Activated CD4-positive, alpha-beta T cell treated with anti-CD3 and anti-CD28 coated beads, Interleukin-2, amount 10 ng/mL, durations not matched to agents 7 days and 5 days (primary cell): ENCODE results near the gene USP54. TPM values are rescaled to one million over a fixed set of nuclear protein-coding genes. Genes with fewer than 3 reads are reported as not detected.

ENCODE experiments used
- CTCF ChIA-PET: fragments of 350-600 bp; sonication (Branson Sonifier 250); formaldehyde crosslinking; loops from one replicate; lab custom pipeline; 2021; ENCODE audit warnings: antibody characterized with exemption; lab: Charles Lee
- POLR2A ChIA-PET: fragments of 350-600 bp; sonication (Branson Sonifier 250); formaldehyde crosslinking; loops from one replicate; lab custom pipeline; 2021; ENCODE audit warnings: antibody characterized with exemption; lab: Charles Lee
- DNase-seq: peaks from one replicate; pipeline ENCODE4 v3.0.0-alpha.2; 2020
- H3K27ac Mint-ChIP-seq: one replicate; pipeline ENCODE4 v1.8.0; 2021; ENCODE audit warnings: mild to moderate bottlenecking, moderate library complexity, mixed read lengths
- H3K27me3 Mint-ChIP-seq: one replicate; pipeline ENCODE4 v1.8.0; 2021; ENCODE audit warnings: mixed read lengths
- H3K36me3 Mint-ChIP-seq: one replicate; pipeline ENCODE4 v1.8.0; 2021; ENCODE audit warnings: low read depth, mixed read lengths
- H3K4me1 Mint-ChIP-seq: one replicate; pipeline ENCODE4 v1.8.0; 2021; ENCODE audit warnings: mixed read lengths
- H3K4me3 Mint-ChIP-seq: one replicate; pipeline ENCODE4 v1.8.0; 2021; ENCODE audit warnings: mild to moderate bottlenecking, moderate library complexity, mixed read lengths
- H3K9me3 Mint-ChIP-seq: one replicate; pipeline ENCODE4 v1.8.0; 2021; ENCODE audit warnings: mixed read lengths
- total RNA-seq, 2 experiments: library from RNA; stranded (reverse); gene quantifications; one replicate each; pipeline ENCODE4 v1.2.3, GENCODE V29; 2021

The USP54 gene
- total RNA-seq, 2 experiments from 2014 or later: 2.6 to 2.7 TPM

DNA sequence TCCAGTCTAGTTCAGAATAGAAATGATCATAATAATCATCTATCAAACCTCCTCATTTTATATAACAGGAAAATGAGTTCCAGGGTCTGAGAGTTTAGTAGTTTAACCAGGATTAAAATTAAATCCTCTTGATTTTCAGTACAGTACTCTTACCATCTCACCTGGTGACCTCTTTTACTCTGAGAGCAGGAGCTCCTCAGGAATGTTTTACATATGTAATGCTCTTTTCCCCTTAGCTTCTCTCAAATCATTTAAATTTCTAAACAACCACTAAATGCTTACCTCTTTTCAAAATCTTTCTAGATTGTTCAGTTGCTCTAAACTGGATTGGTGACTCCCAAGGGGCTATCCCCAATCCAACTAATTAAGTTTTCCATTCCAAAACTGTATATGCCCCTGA, 85.1 kb downstream of the USP54 start:
- CTCF ChIA-PET: interaction anchor here (1.5 kb wide), 1 partner anchor 11 kb away, joined by 6 read pairs; no protein-coding TSS in a partner anchor
- no peak for DNase-seq
- no peak overlapping the region for H3K27ac Mint-ChIP-seq
- H3K36me3 Mint-ChIP-seq: peaks cover 20% of the 10 kb centered on the region
- H3K4me1 Mint-ChIP-seq: peaks cover 13% of the 10 kb centered on the region
- POLR2A ChIA-PET: no interaction called here
- no peaks in the 10 kb centered on the region for H3K27me3 Mint-ChIP-seq
- H3K9me3 Mint-ChIP-seq: no peaks in the 10 kb centered on the region
- no peak overlapping the region for H3K4me3 Mint-ChIP-seq

DNA sequence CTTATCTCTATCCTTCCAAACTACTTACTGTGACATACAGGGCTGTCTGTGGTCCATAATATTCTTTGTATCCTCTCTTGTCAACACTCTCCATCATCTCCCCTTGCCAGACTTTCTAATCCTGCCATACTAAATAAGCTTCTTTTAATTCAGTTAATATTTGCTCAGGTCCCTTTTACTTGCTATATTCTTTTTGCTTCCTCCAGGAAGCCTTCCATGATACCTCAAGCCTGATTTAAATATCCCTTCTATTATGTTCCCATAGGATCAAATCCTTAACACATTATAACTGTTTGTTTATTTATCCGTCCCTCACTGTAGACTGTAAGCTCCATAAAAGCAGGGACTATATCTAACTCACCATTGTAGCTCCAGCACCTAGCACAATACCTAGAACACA, 88.1 kb downstream of the USP54 start:
- Mint-ChIP-seq H3K27ac (no peak overlapping the region), H3K4me1 (peaks cover 17% of the 10 kb centered on the region), H3K4me3 (no peak overlapping the region), H3K36me3 (peaks cover 22% of the 10 kb centered on the region), H3K9me3 (no peaks in the 10 kb centered on the region), H3K27me3 (no peaks in the 10 kb centered on the region)
- DNase-seq: no peak
- POLR2A ChIA-PET: no interaction called here
- CTCF ChIA-PET: interaction anchor here (1.3 to 1.5 kb wide), 2 partner anchors 17 to 140 kb away, joined by 3 read pairs; no protein-coding TSS in a partner anchor

DNA sequence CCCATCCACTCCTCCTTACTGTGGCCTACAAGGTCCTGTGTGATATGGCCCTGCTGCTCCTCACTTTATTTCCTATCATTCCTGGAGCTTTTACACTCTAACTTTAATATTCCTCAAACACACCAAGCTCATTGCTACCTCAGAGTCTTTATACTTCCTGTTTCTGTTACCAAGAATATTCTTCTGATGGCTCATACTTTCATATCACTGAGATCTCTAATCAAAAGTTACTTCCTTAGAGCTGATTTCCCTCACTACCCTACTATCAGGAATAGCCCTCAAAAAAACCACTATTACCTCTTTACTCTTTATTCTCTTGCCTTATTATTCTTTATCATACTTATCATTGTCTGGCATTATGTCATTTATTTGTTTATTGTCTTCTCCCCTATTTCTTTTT, 89.5 kb downstream of the USP54 start:
- H3K4me1 Mint-ChIP-seq: peaks cover 29% of the 10 kb centered on the region
- H3K36me3 Mint-ChIP-seq: peaks cover 26% of the 10 kb centered on the region
- no peak overlapping the region for H3K4me3 Mint-ChIP-seq
- no peaks in the 10 kb centered on the region for H3K9me3 Mint-ChIP-seq
- POLR2A ChIA-PET: no interaction called here
- CTCF ChIA-PET: interaction anchor here (1.5 kb wide), 1 partner anchor 18 kb away, joined by 3 read pairs; no protein-coding TSS in a partner anchor
- H3K27me3 Mint-ChIP-seq: no peaks in the 10 kb centered on the region
- H3K27ac Mint-ChIP-seq: peak overlapping the region; percentile 70
- DNase-seq: no peak

DNA sequence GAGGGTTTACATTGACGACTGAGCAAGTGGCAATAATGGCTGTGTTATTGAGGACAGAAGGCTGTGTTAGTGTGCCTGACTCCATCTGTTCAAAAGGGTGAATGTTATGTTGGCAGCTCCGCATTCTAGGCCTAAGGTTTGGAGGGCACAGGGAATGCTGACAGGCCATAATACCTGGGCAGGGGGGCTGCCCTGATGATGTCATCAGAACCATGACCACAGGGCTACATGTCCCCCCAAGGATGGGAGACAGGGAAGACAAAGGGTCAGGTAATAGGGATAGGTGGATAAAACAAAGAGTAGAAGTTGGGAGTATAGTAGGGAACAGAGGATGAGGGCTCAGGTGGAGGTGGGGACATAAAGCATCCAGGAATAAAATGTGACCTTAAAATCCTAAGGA, 93.5 kb downstream of the USP54 start:
- no peak overlapping the region for H3K4me3 Mint-ChIP-seq
- H3K36me3 Mint-ChIP-seq: peaks cover 40% of the 10 kb centered on the region
- peaks cover 57% of the 10 kb centered on the region for H3K4me1 Mint-ChIP-seq
- ChIA-PET CTCF (interaction anchor here (0.8 kb wide), 1 partner anchor 151 kb away, joined by 3 read pairs; no protein-coding TSS in a partner anchor), POLR2A (no interaction called here)
- no peak for DNase-seq
- no peak overlapping the region for H3K27ac Mint-ChIP-seq
- H3K27me3 Mint-ChIP-seq: no peaks in the 10 kb centered on the region
- H3K9me3 Mint-ChIP-seq: no peaks in the 10 kb centered on the region

DNA sequence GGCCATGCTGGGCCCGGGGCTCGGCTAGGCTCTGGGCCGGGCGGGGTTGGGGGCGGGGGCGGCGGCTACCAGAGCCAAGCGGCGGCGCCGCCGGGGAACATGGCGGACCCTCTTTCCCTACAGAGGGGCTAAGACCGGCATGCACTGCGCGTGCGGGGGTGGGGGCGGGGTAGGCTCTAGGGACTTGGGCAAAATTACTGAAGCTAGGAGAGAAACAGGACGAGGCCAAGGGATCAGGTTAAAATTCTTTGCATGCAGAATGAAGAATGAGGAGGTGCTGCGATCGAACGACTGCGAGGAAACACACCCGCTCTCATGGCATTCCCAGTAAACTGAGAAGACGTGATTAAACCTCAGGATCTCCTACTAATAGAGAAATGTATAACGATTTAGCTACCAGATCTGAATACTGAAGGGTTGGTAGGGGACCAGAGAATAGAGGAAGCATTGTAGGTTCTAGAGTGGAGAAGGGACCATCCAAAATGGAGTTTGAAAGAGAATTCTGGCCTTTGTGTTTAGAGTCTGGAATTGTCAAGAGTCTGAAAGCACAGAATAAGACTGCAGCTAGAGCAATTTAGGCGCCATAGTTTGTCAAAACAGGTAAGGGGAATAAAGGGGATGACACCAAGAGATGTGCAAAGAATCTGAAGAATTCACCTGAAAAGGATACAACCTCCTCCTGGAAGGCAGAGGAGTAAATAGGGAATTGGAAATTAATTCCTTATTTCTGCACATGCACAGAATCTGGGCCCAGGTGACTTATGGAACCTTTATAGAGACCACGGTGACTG, 95.1 kb downstream of the USP54 start, which contains the start of gene PPP3CB:
TSS of gene PPP3CB (minus strand) at position 141 of the 791 bp plus-strand sequence. CDS start at position 6, 135 bp downstream.
- H3K4me3 Mint-ChIP-seq: peak within 1 kb of the TSS; percentile 97
- H3K27me3 Mint-ChIP-seq: no peaks in the 10 kb centered on the region
- peaks cover 36% of the 10 kb centered on the region for H3K36me3 Mint-ChIP-seq
- peaks cover 53% of the 10 kb centered on the region for H3K4me1 Mint-ChIP-seq
- H3K27ac Mint-ChIP-seq: peak within 1 kb of the TSS; percentile 99
- DNase-seq: peak; percentile 91
- no peaks in the 10 kb centered on the region for H3K9me3 Mint-ChIP-seq
- POLR2A ChIA-PET: no interaction called here
- CTCF ChIA-PET: interaction anchor here (0.6 to 1.5 kb wide), 2 partner anchors 17 to 18 kb away, joined by 3 to 4 read pairs; no protein-coding TSS in a partner anchor

DNA sequence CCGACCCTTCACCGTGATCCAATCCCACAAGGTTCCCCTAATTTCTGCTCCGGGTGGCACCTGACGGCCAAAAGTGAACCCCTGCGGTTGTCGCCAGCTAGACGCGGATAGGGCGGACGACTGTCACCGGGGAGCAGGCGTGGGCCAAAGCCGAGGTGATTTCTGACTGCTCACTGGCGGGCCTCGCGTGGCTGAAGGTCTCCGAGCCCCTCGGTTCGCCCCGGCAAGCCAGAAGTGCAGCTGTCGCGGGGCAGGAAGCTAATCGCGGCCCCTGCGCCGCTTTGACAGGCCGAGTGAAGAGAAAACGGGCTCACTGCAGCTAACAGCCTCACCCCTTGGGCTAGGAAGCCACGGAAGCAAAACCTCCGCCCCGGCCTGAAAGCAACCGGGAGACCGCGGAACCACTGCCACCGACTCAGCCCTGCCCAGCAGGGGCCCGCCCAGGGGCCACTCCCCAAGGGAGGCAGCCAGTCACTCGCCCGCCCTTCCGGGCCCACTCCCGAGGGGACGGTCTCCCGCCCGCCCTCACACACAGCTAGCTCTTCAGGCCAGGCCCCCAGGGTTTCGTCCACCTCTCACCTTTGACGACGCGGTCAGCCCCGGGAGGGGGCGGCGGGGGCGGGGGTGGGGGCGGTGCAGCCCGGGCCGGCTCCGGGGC, 95.8 kb downstream of the USP54 start:
- Mint-ChIP-seq H3K27ac (peak overlapping the region; percentile 99), H3K4me1 (peaks cover 46% of the 10 kb centered on the region), H3K4me3 (peak overlapping the region; percentile 97), H3K27me3 (no peaks in the 10 kb centered on the region), H3K9me3 (no peaks in the 10 kb centered on the region), H3K36me3 (peaks cover 36% of the 10 kb centered on the region)
- ChIA-PET CTCF (interaction anchor here (1.2 to 1.5 kb wide), 2 partner anchors 13 to 18 kb away, joined by 3 to 4 read pairs; no protein-coding TSS in a partner anchor), POLR2A (interaction anchor here (0.6 to 1.0 kb wide), 2 partner anchors 82 to 239 kb away, joined by 3 read pairs; no protein-coding TSS in a partner anchor)
- peak; percentile 94 for DNase-seq

DNA sequence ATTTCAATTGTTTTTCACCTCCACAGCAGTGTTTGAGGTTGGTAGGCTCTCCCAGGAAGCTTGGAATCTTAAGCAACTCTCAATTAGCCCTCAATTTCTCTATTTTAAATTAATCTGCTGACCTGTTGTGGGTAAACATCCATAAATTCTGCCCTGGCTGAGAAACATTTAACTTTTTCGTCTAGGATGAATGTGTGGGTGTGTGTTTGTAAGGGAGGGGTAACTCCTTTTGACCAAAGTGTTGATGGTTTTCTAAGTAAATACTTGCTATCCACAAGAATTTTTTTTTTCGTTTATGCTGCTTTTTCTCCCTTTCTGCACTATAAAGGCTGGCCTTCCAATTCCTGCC, 96.3 kb downstream of the USP54 start:
- Mint-ChIP-seq H3K27ac (peak overlapping the region; percentile 99), H3K4me1 (peaks cover 48% of the 10 kb centered on the region), H3K27me3 (no peaks in the 10 kb centered on the region), H3K9me3 (no peaks in the 10 kb centered on the region), H3K36me3 (peaks cover 38% of the 10 kb centered on the region), H3K4me3 (peak overlapping the region; percentile 97)
- ChIA-PET POLR2A (interaction anchor here (0.6 to 1.0 kb wide), 2 partner anchors 82 to 239 kb away, joined by 3 read pairs; no protein-coding TSS in a partner anchor), CTCF (interaction anchor here (1.2 to 1.5 kb wide), 2 partner anchors 13 to 17 kb away, joined by 3 to 4 read pairs; no protein-coding TSS in a partner anchor)
- DNase-seq: no peak

DNA sequence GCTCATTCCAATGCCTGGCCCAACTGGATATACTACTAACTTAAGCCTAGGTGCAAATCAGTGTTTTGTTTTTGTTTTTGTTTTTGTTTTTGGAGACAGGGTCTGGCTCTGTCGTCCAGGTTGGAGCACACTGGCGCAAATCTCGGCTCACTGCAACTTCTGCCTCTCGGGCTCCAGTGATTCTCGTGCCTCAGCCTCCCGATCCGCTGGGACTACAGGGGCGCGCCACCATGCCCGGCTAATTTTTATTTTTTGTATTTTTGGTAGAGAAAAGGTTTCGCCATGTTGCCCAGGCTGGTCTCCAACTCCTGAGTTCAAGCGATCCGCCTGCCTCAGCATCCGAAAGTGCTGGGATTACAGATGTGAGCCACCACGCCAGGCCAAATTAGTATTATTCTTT, 96.9 kb downstream of the USP54 start:
- CTCF ChIA-PET: interaction anchor here (1.2 to 1.5 kb wide), 2 partner anchors 14 to 17 kb away, joined by 3 to 4 read pairs; no protein-coding TSS in a partner anchor
- no peaks in the 10 kb centered on the region for H3K27me3 Mint-ChIP-seq
- peaks cover 40% of the 10 kb centered on the region for H3K36me3 Mint-ChIP-seq
- H3K9me3 Mint-ChIP-seq: no peaks in the 10 kb centered on the region
- peaks cover 51% of the 10 kb centered on the region for H3K4me1 Mint-ChIP-seq
- POLR2A ChIA-PET: no interaction called here
- H3K27ac Mint-ChIP-seq: peak overlapping the region; percentile 47
- H3K4me3 Mint-ChIP-seq: peak overlapping the region; percentile 70
- no peak for DNase-seq

DNA sequence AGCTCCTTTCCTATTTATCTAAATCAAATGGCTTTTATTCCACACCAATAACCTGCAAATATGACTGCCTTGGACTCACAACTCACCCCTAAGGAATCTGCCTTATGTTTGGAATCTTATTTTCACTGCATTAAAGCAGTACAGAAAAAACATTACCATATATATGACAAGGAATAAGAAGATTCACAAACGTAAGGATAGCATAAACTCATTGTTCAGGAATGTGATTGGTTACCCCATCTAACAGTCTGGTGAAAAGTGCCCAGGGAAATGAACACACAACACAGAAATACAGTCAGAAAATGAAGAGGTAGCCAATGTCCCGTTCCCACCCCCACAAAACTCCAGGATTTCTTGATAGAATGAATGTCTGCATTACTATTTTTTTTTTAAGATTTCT, 97.4 kb downstream of the USP54 start:
- peak overlapping the region; percentile 70 for H3K4me3 Mint-ChIP-seq
- DNase-seq: no peak
- peak overlapping the region; percentile 47 for H3K27ac Mint-ChIP-seq
- H3K27me3 Mint-ChIP-seq: no peaks in the 10 kb centered on the region
- H3K9me3 Mint-ChIP-seq: no peaks in the 10 kb centered on the region
- peaks cover 44% of the 10 kb centered on the region for H3K36me3 Mint-ChIP-seq
- peaks cover 53% of the 10 kb centered on the region for H3K4me1 Mint-ChIP-seq
- POLR2A ChIA-PET: no interaction called here
- CTCF ChIA-PET: interaction anchor here (0.6 kb wide), 1 partner anchor 55 kb away, joined by 3 read pairs; no protein-coding TSS in a partner anchor

DNA sequence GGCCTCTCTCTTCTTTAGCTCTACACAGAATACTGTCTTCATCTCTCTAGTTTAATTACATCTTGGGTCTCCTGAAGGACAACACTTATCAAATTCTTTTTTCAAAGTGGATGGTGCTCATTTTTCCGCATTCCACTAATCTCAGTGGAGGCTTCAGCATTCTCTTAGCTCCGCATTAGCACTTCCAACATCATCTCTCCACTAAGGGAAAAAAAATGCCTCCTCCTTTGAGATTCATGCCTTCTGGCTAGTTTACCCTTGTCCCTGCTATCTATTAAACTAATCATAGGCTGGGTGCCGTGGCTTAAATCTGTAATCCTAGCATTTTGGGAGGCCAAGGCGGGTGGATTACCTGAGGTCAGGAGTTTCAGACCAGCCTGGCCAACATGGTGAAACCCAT, 104.5 kb downstream of the USP54 start:
- CTCF ChIA-PET: interaction anchor here (1.0 to 1.1 kb wide), 2 partner anchors 36 to 156 kb away, joined by 3 to 8 read pairs; no protein-coding TSS in a partner anchor
- POLR2A ChIA-PET: no interaction called here

DNA sequence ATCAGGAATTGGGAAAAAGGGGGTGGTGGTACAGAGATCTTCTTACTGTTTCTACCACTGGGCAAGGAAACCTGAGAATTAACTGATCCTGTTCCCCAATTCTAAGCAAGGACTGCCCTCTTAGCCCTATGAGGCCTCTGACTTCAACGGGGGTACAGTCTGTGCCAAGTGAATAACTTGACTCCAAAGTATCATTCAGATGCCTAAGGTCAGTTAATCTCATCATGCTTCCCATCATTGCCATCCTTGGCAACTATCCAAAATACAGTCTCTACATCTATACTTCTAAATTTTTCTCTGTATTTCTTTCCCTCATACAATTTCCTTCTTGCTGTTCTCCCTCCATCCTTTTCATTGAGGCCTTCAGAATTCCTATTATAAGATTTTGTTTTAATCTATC, 105.8 kb downstream of the USP54 start:
- H3K27ac Mint-ChIP-seq: no peak overlapping the region
- CTCF ChIA-PET: interaction anchor here (0.6 kb wide), 1 partner anchor 276 kb away, joined by 3 read pairs; no protein-coding TSS in a partner anchor

More for the DNA sequence above, 104.5 kb downstream of the USP54 start:
- Mint-ChIP-seq H3K27me3 (no peaks in the 10 kb centered on the region), H3K9me3 (no peaks in the 10 kb centered on the region), H3K27ac (no peak overlapping the region), H3K4me1 (peaks cover 23% of the 10 kb centered on the region), H3K36me3 (peaks cover 30% of the 10 kb centered on the region), H3K4me3 (no peak overlapping the region)
- no peak for DNase-seq

DNA sequence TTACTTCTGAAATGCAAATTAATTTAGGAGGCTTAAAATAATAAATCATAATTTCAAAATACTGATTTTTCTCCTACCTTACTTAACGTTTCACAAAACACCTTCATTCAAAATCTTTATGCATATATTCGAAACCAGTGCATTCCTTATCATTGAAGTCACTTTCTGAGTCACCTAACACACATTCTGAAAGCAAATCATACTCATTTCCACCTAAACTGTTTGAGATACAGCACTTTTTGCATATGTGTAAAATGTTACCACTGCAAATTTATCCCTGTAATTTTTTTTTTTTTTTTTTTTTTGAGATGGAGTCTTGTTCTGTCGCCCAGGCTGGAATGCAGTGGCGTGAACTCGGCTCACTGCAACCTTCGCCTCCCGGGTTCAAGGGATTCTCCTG, 111.0 kb downstream of the USP54 start:
- Mint-ChIP-seq H3K4me1 (peaks cover 22% of the 10 kb centered on the region), H3K27me3 (no peaks in the 10 kb centered on the region), H3K4me3 (no peak overlapping the region), H3K27ac (no peak overlapping the region), H3K9me3 (no peaks in the 10 kb centered on the region), H3K36me3 (peaks cover 37% of the 10 kb centered on the region)
- no peak for DNase-seq
- POLR2A ChIA-PET: no interaction called here
- CTCF ChIA-PET: no interaction called here

More for the DNA sequence above, 105.8 kb downstream of the USP54 start:
- peaks cover 25% of the 10 kb centered on the region for H3K4me1 Mint-ChIP-seq
- no peak for DNase-seq
- no peaks in the 10 kb centered on the region for H3K9me3 Mint-ChIP-seq
- peaks cover 31% of the 10 kb centered on the region for H3K36me3 Mint-ChIP-seq
- no peak overlapping the region for H3K4me3 Mint-ChIP-seq
- H3K27me3 Mint-ChIP-seq: no peaks in the 10 kb centered on the region
- POLR2A ChIA-PET: no interaction called here
